GM10248 (cell line): ENCODE results near the gene PDE11A.

Experiments
- CTCF ChIA-PET: fragments of 300-600 bp; sonication (Branson Sonifier 250); formaldehyde crosslinking; extraction: SDS; loops from one replicate; lab custom pipeline; 2021; ENCODE audit warnings: antibody characterized with exemption; lab: Yijun Ruan, JAX
- POLR2A ChIA-PET: fragments of 350-650 bp; sonication (Branson Sonifier 250); formaldehyde crosslinking; extraction: SDS; loops from one replicate; lab custom pipeline; 2020; ENCODE audit warnings: antibody characterized with exemption; lab: Yijun Ruan, JAX
- DNase-seq: peaks from one replicate; pipeline ENCODE4 v3.0.0; 2012; ENCODE audit errors: extremely low spot score
- CTCF ChIP-seq: IDR thresholded peaks from 2 replicates; pipeline ENCODE4 v1.5.1; 2012; ENCODE audit warnings: mild to moderate bottlenecking, low read depth; ENCODE audit errors: extremely low read depth, missing control alignments, control extremely low read depth

Gene PDE11A

DNA sequence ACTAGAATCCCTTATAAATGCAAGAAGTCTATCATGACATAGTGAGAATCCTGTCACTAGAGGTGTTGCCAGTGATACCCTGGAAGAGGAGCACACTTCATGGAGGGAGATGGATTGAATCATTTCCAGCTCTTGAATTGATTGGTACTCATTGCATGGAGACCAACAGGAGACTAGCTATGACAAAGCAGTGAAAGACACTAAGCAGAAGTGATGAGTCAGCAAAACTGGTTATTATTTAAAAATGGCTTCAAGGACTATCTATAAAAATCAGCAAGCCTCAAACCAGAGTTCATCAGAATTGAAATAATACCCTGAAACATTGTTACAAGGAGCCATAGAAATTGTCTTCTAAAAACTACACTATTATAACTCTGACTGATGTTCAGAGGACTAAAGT is 200.3 kb downstream of the PDE11A start:
- POLR2A ChIA-PET, result no interaction called here
- TF ChIP-seq CTCF, result no peak

GRCh38 chr2:177869912-177870311 is 202.7 kb downstream of the PDE11A start:
- CTCF ChIA-PET, result no interaction called here
- TF ChIP-seq CTCF, result no peak
- DNase-seq, result no peak
- POLR2A ChIA-PET, result no interaction called here

More for the DNA sequence above, 200.3 kb downstream of the PDE11A start:
- DNase-seq, result no peak
- CTCF ChIA-PET, result no interaction called here

GRCh38 chr2:177869209-177869608 is 203.4 kb downstream of the PDE11A start:
- DNase-seq, result no peak
- CTCF ChIA-PET, result no interaction called here
- TF ChIP-seq CTCF, result no peak
- POLR2A ChIA-PET, result no interaction called here

GRCh38 chr2:177868806-177869205 is 203.8 kb downstream of the PDE11A start:
- CTCF ChIA-PET, result no interaction called here
- DNase-seq, result no peak
- POLR2A ChIA-PET, result no interaction called here
- TF ChIP-seq CTCF, result no peak

GRCh38 chr2:177857538-177857937 is 215.0 kb downstream of the PDE11A start:
- CTCF ChIA-PET, result no interaction called here
- POLR2A ChIA-PET, result no interaction called here
- DNase-seq, result no peak
- no peak for TF ChIP-seq CTCF

DNA sequence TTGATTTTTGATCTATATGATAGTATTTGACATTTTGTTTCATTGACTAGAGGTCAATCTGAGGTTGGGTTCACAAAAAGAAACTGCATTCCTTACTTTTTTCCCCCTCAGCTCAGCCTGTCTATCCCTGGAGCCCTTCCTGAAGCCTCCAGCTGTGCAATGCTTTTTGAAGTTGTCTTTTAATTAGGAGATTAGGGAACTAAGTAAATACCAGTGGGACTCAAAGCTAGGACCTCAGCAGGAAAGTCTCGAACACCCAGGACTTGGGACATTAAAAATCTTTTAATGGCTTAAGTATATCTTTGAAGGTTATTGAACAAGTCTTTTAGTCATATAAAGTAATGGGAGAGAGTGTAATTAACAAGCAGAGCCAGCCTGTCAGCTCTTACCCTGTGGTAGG is 220.2 kb downstream of the PDE11A start:
- no peak for TF ChIP-seq CTCF
- CTCF ChIA-PET, result no interaction called here
- POLR2A ChIA-PET, result no interaction called here
- DNase-seq, result no peak

DNA sequence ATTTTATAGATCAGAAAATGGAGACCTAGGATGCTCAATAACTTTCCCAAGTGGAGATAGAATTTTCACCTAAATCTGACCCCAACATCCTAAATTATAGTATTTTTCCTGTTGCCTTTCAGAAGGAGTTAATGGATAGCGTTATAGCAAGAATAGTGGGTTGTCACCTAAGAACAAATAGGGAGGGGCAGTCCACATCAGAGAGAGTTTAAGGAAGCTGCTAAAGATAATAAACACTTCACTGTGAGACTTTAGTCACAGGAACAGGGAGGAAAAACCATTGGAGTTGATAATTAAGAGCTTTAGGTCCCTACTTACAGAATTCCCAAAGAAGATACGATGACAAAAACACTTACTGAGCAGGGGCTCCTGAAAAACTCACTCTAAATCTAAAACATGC is 229.4 kb downstream of the PDE11A start:
- no peak for DNase-seq
- POLR2A ChIA-PET, result no interaction called here
- CTCF ChIA-PET, result interaction anchor here (1.0 kb wide), 1 partner anchor 8 kb away, joined by 3 read pairs; no protein-coding TSS in a partner anchor
- no peak for TF ChIP-seq CTCF
